ENCODE results near the gene P2RY6.
"Not testable (repeated sequence)": the region's sequence is repeated elsewhere in the genome, so short reads cannot be mapped to it uniquely, and the experiment has no call there.

P2RY6 gene

GRCh38 chr11:73271936-73272679 lies at the start of gene P2RY6:
Gene P2RY6 (plus strand): TSS chr11:73272338. CDS start chr11:73296519, 24,181 bp downstream.
- no peak for DNase-seq (ENCODE audit: extremely low read depth in 1 of 2, low read depth in 1 of 2)

GRCh38 chr11:73223998-73224730 lies 48.0 kb upstream of the P2RY6 start:
- no peak for DNase-seq (ENCODE audit: extremely low read depth in 1 of 2, low read depth in 1 of 2)

GRCh38 chr11:73225001-73225686 lies 47.0 kb upstream of the P2RY6 start:
- DNase-seq (ENCODE audit: extremely low read depth in 1 of 2, low read depth in 1 of 2): no peak

GRCh38 chr11:73225851-73226250 lies 46.3 kb upstream of the P2RY6 start:
- DNase-seq (ENCODE audit: extremely low read depth in 1 of 2, low read depth in 1 of 2): no peak

GRCh38 chr11:73226297-73227006 lies 45.7 kb upstream of the P2RY6 start:
- no peak for DNase-seq (ENCODE audit: extremely low read depth in 1 of 2, low read depth in 1 of 2)

- no peak for DNase-seq (ENCODE audit: extremely low read depth in 1 of 2, low read depth in 1 of 2)
These were observed 44.4 kb upstream of the P2RY6 start for GRCh38 chr11:73227571-73228211.

GRCh38 chr11:73228268-73229134 lies 43.6 kb upstream of the P2RY6 start:
- DNase-seq (ENCODE audit: extremely low read depth in 1 of 2, low read depth in 1 of 2): no peak

GRCh38 chr11:73229321-73229895 lies 42.7 kb upstream of the P2RY6 start:
- DNase-seq (ENCODE audit: extremely low read depth in 1 of 2, low read depth in 1 of 2): no peak

- no peak for DNase-seq (ENCODE audit: extremely low read depth in 1 of 2, low read depth in 1 of 2)
These were observed 42.0 kb upstream of the P2RY6 start for GRCh38 chr11:73229896-73230875.

GRCh38 chr11:73230931-73231330 lies 41.2 kb upstream of the P2RY6 start:
- no peak for DNase-seq (ENCODE audit: extremely low read depth in 1 of 2, low read depth in 1 of 2)

GRCh38 chr11:73232487-73232886 lies 39.7 kb upstream of the P2RY6 start:
- DNase-seq (ENCODE audit: extremely low read depth in 1 of 2, low read depth in 1 of 2): not testable (repeated sequence)

GRCh38 chr11:73233211-73233610 lies 38.9 kb upstream of the P2RY6 start:
- DNase-seq (ENCODE audit: extremely low read depth in 1 of 2, low read depth in 1 of 2): no peak

GRCh38 chr11:73233692-73234470 lies 38.3 kb upstream of the P2RY6 start:
- DNase-seq (ENCODE audit: extremely low read depth in 1 of 2, low read depth in 1 of 2): no peak

- DNase-seq (ENCODE audit: extremely low read depth in 1 of 2, low read depth in 1 of 2): no peak
These were observed 37.5 kb upstream of the P2RY6 start for GRCh38 chr11:73234471-73235181.

GRCh38 chr11:73235236-73235786 lies 36.8 kb upstream of the P2RY6 start:
- no peak for DNase-seq (ENCODE audit: extremely low read depth in 1 of 2, low read depth in 1 of 2)

- DNase-seq (ENCODE audit: extremely low read depth in 1 of 2, low read depth in 1 of 2): no peak
These were observed 35.9 kb upstream of the P2RY6 start for GRCh38 chr11:73236205-73236765.

Data from activated CD8-positive, alpha-beta memory T cell treated with anti-CD3 and anti-CD28 coated beads for 1 hour (primary cell).